Activated CD8-positive, alpha-beta memory T cell treated with anti-CD3 and anti-CD28 coated beads for 36 hours (primary cell): ENCODE results near the gene MAGI2. TPM values are rescaled to one million over a fixed set of nuclear protein-coding genes. Genes with fewer than 3 reads are reported as not detected.

Experiments used
- CTCF ChIA-PET: fragments of 350-600 bp; sonication (Branson Sonifier 250); formaldehyde crosslinking; loops from one replicate; lab custom pipeline; 2021; ENCODE audit warnings: antibody characterized with exemption; lab: Charles Lee
- POLR2A ChIA-PET: fragments of 350-600 bp; sonication (Branson Sonifier 250); formaldehyde crosslinking; loops from one replicate; lab custom pipeline; 2021; ENCODE audit warnings: antibody characterized with exemption; lab: Charles Lee
- total RNA-seq, 2 experiments: library from RNA; stranded (reverse); gene quantifications; one replicate each; pipeline ENCODE4 v1.2.3, GENCODE V29; 2021

The MAGI2 gene
- total RNA-seq, 2 experiments from 2014 or later, result 0.17 to 0.30 TPM

DNA sequence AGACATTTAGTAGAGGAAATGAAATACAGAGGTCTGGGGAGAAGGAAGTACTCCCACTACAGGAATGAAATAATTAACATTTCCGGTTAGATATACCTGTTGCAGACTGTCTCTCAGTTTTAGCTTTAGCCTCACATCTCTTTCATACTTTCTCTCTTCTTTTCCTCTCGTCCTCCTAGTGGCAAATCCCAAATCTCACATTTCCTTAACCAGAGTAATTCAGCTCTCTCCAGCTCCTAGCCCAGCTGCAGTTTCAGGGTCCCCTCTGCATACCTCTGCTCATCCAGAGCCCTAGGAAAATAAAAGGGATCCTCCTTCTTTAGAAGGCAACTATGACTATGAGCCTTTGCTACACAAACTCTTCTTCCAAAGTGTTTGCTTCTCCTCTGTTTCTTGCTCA, 1011.7 kb downstream of the MAGI2 start:
- CTCF ChIA-PET, result no interaction called here
- POLR2A ChIA-PET, result no interaction called here

DNA sequence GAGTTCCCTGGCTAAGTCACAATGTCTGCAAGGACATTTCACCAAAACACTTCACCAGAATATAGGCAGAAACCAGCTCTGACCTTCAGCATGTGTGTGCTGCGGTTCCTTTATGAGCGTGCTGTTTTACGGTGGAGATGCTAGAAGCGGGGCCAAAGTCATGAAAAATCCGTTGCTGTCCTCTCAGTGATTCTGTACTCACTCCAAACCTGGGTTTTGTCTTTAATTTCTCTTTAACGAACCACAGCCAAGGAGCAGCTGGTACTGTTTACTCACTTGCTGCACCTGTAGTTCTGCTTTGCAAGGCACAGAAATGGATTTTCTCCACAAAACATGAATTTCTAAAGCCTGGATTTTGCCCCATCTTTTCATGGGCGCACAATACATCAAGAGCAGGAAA, 1015.0 kb downstream of the MAGI2 start:
- ChIA-PET CTCF (no interaction called here), POLR2A (no interaction called here)

DNA sequence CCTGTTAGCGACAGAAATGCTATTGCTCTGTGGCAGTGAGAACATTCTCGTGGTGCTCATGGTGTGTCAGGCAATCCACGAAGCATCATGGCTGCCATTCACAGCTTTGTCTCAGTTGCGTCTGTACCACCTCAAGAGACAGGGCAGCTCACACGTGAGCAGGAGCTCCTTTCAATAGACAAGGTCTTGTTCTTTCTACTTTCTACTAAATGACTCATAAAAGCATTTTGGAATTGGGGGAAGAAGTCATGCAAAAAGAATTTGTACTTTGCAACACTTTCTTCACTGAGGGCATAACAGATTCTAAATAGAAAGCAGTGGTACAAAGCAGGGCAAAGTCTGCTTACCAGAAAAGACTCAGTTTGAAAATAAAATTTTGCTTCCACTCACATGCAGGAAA, 1016.3 kb downstream of the MAGI2 start:
- CTCF ChIA-PET, result no interaction called here

DNA sequence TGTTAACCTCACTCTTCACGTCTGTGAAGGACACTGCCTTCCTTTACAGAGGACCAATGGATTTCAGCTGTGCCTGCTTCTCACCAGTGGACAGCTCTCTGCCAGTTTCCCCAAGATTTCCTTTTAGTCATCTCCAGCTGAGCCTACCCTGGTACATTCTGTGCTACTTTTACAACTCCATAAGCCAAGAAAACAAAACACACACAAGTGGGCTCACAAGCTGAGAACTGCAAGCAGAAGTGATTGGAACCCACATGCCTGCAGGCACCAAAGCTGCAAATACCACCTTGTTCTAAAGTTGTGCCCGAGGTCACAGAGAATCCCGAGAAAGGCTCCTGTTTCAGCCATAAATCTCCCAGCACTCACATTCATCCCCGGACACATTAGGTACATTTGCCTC, 1018.1 kb downstream of the MAGI2 start:
- ChIA-PET CTCF (no interaction called here), POLR2A (no interaction called here)

More for the DNA sequence above, 1016.3 kb downstream of the MAGI2 start:
- POLR2A ChIA-PET, result no interaction called here

DNA sequence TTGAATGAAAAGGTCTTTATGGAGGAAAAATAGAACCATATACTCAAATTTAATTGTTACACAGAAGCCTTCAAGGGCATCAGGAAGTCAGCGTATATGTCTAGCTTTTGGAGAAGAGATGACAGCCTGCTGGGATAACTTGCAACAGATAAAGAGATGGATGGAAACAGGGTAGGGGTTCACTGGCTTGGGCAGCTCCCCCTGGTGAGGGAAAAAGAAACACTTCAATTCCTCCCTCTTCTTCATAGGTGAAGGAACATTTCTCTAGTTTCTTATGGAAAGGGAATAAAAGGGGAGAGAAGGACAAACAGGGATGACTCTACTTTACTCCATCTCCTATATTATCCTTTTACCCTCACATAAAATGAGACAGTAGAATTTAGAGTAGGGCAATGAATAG, 1019.2 kb downstream of the MAGI2 start:
- CTCF ChIA-PET, result no interaction called here
- POLR2A ChIA-PET, result no interaction called here

DNA sequence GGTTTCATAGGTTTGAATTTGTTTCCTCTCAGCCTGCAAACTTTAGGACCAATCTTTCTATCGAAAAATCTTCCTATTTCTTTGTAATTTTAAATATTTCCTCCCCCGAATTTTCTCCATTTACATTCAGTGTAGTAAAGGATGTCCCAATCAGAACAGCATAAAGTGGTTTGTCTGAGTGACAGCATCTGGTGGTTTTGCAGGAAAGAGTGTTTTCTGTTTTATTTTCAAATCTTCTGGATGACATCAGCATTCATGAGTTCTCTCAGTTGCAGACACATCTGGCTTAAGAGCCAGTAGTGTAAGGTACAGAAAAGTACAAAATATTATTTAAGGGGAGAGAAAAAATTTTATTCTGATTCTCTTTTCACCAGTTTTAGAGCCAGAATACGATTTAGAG, 1020.0 kb downstream of the MAGI2 start:
- ChIA-PET CTCF (no interaction called here), POLR2A (no interaction called here)

DNA sequence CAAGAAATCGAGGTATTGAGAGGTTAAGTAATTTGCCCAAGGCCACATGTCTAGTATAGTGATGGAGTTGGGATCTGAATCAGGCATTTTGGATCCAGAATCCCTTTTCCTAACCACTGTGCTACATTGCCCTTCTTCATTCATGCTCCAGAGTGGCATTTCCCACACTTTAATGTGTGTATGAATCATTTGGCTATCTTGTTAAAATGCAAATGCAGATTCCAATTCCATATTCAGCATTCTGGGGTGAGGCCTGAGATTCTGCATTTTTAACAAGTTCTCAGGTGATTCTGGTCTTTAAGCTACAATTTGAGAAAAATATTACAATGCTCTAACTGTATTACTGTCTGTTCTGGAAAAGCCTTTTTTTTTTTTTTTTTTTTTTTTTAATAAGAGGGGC, 1023.6 kb downstream of the MAGI2 start:
- CTCF ChIA-PET, result no interaction called here
- POLR2A ChIA-PET, result no interaction called here

DNA sequence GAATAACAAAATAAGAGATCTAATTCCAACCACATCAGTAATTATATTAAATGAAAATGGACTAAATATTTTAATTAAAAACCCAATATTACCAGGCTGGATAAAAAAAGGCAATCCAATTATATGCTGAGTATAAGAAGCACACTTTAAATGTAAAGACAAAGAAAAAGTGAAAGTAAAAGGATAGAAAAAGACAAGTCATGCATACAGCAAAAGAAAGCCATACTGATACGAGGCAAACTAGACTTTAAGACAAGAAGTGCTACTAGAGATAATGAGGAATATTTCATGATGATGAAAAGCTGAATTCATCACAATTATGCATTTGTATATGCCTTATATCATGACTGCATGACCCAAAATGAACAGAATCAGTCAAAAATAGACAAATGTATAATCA, 1026.3 kb downstream of the MAGI2 start:
- ChIA-PET POLR2A (no interaction called here), CTCF (no interaction called here)

DNA sequence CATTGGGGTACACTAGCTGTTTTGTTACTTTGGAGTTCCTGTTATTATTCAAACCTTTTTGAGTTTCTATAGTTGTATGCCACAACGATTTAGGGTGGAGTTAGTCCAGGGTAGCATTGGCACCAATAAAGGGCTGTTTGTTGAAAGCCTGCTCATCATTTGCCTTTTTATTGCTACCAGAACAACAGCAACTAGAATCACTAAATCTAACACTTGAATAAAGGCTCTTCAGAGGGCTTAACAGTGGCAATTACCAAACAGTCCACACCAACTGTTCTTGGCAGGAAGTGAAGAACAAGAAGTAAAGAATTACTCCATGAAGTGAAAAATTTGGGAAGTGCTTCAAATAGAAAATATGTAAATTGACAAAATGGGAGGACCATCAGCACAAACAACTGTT, 1033.5 kb downstream of the MAGI2 start:
- CTCF ChIA-PET, result no interaction called here
- POLR2A ChIA-PET, result interaction anchor here (0.7 kb wide), 1 partner anchor 329 kb away, joined by 4 read pairs; no protein-coding TSS in a partner anchor

DNA sequence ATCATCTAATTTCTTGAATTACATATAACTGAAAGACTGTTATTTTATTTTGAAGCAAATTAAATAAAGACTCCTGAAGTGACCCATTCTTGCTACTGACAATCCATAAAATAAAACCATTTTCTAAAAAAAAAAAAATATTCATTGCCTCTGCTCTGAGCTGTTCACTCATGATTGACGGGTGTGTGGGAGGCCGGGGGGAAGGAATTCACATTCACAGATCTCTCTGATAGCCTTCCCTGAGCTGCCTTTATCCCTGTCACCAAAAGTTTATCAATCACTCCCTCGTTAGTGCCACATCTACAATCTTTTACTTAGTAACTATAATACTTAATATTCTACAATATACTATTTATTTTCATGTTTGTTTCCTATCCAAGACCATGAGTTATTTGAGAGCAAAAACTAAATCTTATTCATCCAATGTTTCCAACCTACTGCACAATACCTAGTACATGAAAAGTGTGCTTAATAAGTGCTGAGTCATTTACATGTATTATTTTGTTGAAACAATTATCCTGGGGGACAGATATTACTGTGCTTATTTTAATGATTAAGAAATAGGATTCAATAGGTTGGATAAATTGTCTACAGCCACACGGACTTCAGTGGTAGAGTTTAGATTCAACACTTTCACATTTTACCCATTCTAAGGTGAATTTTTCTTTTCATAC, 1036.2 kb downstream of the MAGI2 start:
- POLR2A ChIA-PET, result no interaction called here
- CTCF ChIA-PET, result no interaction called here

DNA sequence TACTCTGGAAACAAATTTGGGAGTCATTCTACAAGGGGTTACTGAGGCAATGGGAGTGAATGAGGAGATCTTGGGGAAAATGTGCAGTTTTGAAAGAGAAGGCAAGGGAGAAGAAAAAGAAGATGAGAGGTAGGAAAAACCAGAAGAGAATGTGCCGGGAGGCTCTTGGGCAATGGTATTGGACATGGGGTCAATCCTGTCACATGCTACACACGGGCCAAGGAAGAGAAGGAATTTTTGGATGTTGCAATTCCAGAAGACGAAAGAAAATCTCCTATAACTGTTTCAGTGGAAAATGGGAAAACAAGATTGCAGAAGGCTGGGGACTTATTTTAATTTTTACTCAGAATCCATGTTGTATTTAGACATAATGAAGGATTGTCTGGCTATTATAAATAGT, 1039.9 kb downstream of the MAGI2 start:
- CTCF ChIA-PET, result no interaction called here
- POLR2A ChIA-PET, result no interaction called here

DNA sequence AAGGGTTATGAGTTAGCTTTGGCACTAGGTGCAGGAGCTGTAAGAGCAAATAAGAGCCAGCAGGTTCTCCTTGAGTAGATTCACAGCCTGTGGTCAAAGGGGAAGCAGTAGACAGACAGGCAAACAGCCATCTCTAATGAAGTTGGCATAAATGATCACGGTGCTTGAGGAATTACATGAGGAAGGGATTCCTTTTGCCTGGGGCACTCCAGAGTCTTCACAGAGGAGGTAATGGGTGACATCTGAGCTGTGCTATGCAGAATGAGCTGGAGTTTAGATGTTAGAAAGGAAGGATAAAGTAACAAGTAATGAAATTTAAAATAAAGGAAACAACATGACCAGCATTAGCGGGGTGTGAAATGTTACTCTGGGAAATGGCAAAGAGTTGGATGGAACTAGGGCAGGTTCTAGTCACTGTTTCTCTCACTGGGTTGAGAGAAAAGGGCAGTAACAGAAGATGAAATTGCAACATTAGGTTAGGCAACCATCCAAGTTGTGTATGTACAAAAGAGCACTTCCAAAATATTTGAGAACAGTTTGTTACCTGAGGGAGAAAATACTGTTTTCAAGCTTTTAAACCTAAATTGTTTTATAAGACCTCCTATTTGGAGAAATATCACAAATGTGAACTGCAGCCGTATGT, 1041.1 kb downstream of the MAGI2 start:
- ChIA-PET CTCF (no interaction called here), POLR2A (no interaction called here)

DNA sequence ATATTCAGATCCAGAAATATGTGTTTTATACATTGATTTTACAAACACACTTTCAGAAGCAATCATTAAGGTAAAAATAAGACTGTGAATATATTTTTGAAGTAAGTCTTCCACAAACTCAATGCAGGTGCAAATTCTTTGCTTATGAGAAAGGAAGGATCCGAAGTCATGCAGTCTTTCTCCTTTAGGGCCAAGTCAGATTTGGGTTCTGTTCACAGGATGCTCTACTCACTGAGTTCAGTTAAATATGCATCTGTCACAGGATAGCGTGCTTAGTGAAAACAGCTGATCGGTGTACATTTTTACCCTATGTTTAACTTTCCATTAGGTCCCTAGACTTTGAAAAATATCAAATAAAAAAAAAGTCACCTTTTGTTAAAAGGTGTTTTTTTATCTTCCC, 1046.4 kb downstream of the MAGI2 start:
- ChIA-PET CTCF (no interaction called here), POLR2A (no interaction called here)

DNA sequence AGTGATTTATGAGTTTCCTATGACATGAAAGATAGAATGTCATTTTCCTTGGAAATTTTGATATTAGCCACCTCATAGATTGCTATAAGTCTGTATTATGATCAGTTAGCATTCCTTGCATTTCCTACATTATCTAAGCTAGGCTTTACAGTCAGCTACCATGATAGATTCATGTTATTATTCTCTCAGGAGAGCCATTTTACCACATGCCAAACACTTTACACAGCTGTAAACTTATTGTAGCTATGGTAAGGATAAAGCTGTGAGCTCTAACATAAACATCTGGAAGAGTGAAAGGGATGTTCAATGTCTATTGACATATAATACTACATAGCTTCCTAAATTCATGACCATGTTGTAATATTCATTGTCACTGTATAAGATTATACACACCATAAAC, 1046.9 kb downstream of the MAGI2 start:
- ChIA-PET CTCF (no interaction called here), POLR2A (no interaction called here)

DNA sequence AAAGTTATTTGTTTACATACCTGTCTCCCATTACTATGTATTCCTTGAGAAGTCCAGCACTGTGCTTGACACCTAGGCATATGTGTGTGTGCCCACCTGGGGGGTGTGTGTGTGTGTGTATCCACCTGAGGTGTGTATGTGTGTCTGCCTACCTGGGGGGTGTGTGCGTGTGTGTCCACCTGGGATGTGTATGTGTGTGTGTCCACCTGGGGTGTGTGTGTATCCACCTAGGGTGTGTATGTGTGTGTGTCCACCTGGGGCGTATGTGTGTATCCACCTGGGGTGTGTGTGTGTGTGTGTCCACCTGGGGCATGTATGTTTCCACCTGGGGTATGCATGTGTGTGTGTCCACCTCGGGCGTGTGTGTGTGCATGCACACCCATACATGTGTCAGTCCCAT, 1051.4 kb downstream of the MAGI2 start:
- CTCF ChIA-PET, result no interaction called here
- POLR2A ChIA-PET, result no interaction called here

DNA sequence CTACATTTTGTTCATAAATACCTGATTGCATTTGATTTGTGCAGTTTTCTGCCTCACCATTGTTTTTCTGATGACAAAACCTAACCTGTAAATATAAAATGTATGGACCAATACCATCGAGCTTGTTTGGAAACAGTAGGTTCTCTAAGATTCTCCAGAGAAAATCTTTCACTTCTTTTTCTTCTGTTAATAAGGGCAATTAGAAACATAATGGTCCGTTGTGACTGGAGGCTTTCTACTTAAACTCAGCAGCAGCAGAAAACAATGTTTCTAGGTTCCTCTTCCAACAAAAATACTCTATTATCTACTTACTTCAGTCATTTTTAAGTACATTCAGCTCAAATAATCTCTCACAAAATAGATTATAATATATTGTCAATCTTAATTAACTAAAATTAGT, 1053.4 kb downstream of the MAGI2 start:
- POLR2A ChIA-PET, result no interaction called here
- CTCF ChIA-PET, result interaction anchor here (0.6 kb wide), 1 partner anchor 49 kb away, joined by 4 read pairs; no protein-coding TSS in a partner anchor

DNA sequence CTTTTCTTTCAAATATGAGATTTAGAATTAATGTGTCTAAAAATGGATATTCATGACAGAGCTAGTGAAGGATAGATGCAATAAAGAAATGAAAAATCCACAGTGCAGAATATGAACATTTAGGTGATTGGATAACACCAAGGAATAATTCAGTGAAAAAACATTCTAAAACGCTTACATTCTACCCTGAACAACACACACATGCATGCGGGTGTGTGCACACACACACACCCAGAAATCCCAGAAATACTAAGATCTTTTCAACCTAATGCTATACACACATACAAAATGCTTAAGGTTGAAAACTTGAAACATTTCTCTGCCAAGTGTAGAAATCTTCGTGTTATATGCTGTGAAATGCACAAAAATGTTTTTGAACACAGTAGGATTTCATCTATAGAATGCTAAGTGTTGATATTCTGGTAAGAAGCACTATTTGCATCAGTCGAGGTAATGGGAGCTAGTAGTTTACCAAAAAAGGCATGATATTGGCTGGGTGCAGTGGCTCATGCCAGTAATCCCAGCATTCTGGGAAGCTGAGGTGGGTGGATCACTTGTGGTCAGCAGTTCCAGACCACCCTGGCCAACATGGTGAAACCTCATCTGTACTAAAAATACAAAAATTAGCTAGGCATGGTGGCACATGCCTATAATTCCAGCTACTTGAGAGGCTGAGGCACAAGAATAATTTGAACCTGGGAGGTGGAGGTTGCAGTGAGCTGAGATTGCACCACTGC, 1054.3 kb downstream of the MAGI2 start:
- ChIA-PET POLR2A (no interaction called here), CTCF (interaction anchor here (0.6 kb wide), 1 partner anchor 50 kb away, joined by 4 read pairs; no protein-coding TSS in a partner anchor)

DNA sequence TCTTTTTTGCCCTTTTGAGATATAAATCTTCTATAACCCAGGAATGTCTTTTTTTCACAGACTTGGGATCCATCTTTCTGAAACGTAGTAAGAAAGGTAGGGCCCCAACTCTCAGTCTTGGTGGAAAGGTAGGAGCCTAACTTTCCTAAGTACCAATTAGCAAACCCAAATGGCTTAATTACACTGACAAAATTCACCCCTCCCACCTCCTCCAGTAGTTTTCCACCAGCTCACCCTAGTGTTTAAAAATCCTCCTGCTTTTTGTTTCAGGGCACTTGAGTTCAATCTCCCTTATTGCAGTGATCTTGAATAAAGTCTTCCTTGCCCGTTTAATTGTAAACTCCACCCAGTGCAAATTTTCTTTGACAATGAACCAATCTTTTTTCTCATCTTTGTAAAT, 1054.9 kb downstream of the MAGI2 start:
- POLR2A ChIA-PET, result no interaction called here
- CTCF ChIA-PET, result no interaction called here

DNA sequence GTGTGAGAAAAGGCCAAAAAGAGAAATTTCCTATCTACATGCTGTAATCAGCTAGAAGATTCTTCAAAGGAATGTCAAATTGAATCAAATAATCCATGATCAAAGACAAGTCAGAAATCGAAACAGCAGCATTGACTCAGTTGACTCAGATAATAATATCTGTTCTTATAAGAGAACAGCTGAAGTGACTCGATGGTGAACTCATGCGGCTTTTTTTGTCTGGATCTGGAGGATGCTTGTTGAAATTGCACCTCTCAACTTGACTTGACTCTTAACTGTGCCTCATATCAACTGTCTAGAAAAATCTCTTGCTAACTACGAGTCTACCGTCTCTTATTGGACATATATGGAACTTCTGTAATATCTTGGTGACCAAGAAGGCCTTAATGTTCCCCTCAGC, 1055.4 kb downstream of the MAGI2 start:
- ChIA-PET CTCF (no interaction called here), POLR2A (no interaction called here)

DNA sequence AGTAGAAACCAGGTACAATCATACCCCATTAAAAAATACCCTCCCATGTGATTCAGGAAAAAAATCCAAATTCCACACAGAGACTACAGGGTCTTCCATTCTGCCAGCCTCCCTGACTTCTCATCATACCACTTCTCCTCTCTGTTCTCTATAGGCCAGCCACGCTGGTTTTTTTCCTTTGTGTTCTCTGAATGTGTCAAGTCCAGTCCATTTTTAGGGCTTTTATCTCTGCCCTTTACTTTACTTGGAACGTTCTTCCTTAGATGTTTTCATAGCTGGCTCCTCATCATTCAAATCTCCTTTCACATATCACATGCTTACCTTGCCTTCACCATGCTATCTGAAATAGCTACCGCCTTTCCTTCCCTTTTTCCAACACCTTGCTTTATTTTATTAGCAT, 1057.3 kb downstream of the MAGI2 start:
- POLR2A ChIA-PET, result no interaction called here
- CTCF ChIA-PET, result no interaction called here
